HL-60/S4 treated with retinoic acid at 250 ng/mL for 4 days and 3 days (cell line): ENCODE results near the gene MAPK14.
"Not testable (repeated sequence)": the region's sequence is repeated elsewhere in the genome, so short reads cannot be mapped to it uniquely, and the experiment has no call there.

Experiments
- in situ Hi-C: fragments of 300-500 bp; cut with MboI; formaldehyde crosslinking; loops from 2 replicates; pipeline ENCODE4 v1.7.0; 2022; ENCODE audit warnings: low sequenced_read_pairs

Gene MAPK14

GRCh38 chr6:36068012-36068392 is 40.4 kb downstream of the MAPK14 start:
- in situ Hi-C loops, result no loop called here

DNA sequence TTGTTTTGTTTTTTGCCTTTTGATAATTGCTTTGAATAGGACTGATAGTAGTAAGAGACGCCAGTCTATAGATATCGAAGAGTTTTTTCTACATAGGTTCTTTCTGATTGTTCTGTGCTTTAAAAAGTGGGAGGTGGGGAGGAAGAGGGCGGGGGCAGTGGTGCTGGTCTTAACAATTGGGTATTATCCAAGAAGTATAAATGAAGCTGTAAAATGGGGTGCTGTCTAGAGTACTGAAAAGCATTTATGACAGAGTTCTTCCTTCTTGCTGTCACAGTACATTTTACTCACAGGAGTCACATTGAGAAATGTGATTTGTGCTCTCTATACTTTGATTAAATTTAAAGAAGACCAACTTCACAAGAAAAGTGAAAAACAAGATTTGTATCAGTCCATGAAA is 41.0 kb downstream of the MAPK14 start:
- in situ Hi-C loops, result no loop called here

DNA sequence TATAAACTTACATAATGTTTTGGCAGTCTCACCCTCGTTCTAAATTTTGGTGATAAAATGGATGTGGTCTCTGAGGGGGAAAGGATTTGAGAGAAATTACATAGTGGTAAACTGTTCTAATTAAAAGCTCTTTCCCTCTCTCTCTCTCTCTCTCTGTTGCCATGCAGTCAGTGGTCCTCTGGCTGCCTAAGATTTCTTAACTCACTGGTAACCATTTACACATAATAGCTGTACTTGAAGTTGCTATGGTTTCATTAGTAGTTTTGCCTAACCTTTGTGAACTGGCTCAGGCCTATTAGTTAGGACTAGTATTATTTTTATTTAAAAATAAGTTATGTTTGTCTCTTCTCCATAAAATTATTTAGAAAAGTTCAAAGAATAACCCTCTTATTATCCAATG is 42.0 kb downstream of the MAPK14 start:
- in situ Hi-C loops, result no loop called here

DNA sequence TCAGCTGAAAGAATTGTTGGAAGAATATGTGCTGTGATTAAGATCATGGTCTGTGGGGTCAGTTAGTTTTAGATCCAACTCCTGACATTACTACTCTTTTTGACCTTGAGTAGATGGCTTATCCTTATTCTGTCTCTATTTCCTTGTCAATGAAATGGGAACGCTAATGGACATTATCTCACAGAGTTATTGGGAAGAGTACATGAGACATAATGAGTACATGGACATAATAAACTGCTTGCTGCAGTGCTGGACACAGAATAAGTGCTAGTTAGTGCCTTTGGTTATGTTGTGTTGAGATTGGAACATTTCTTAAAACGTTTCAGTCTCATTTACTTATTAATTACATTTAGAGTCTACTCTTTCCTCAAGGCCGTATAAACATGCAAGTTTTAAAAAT is 42.6 kb downstream of the MAPK14 start:
- in situ Hi-C loops, result no loop called here

- in situ Hi-C loops, result no loop called here
Measured at GRCh38 chr6:36071281-36071680, 43.7 kb downstream of the MAPK14 start.

GRCh38 chr6:36071714-36072113 is 44.1 kb downstream of the MAPK14 start:
- in situ Hi-C loops, result no loop called here

DNA sequence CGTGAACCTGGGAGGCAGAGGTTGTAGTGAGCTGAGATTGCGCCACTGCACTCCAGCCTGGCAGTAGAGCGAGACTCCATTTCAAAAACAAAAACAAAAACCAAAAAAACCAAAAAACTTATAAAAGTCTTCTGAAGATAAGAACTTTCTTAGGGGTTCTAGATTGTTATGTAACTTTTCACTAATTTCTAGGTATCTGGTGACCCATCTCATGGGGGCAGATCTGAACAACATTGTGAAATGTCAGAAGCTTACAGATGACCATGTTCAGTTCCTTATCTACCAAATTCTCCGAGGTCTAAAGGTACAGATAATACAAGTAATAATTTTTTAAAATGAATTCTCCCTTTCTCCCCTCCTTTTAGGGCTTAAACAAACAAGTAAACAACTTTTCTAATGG is 45.1 kb downstream of the MAPK14 start:
- in situ Hi-C loops, result no loop called here

DNA sequence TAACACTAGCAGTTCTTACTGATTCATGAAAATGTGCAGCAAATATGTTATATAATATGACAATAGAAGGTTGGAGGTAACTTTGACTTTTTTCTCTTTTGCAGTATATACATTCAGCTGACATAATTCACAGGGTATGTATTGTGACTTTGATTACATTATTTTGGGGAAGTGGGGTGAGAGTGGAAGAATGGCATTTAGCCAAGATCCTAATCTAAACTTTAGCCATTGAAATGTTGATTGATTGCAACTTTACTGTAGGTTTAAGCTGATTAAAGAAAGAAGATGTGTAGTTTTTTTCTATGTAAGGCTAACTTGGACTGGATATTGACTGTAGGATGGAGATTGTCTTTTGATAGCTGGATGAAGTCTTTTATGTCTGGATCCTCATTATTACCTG is 46.0 kb downstream of the MAPK14 start:
- in situ Hi-C loops, result no loop called here

DNA sequence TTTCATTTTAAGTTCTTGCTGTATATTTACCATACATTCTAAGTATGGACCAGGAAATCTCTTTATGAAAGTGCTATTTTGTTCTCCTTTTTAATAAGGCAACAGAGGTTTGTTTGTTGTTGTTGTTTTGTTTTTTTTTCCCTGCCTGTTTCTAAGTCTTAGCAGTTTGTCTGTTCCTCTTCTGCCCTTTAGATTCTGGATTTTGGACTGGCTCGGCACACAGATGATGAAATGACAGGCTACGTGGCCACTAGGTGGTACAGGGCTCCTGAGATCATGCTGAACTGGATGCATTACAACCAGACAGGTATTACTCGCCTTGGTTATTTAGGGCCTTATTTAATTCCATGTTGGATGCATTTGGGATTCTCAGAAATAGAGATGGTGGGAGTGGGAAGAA is 48.0 kb downstream of the MAPK14 start:
- in situ Hi-C loops, result no loop called here

- in situ Hi-C loops, result no loop called here
Measured at GRCh38 chr6:36076178-36077063, 48.8 kb downstream of the MAPK14 start.

DNA sequence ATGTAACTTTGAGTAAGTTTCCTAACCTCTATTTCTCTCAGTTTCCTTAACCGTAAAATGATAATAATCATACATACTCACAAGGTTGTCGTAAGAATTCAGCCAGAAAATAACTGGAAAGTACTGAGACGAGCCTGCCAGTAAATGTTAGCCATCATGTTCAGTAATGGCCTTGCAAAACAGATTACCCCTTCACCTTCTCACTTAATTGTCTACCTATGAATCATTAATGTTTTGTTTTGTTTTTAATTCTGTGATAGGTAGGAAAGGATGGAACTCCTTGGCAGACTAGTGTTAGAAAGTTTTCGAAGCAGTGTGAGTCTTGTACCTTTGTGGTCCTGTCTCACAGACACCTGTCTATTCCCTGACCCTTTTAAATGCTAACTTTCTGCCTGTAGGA is 50.6 kb downstream of the MAPK14 start:
- in situ Hi-C loops, result no loop called here

DNA sequence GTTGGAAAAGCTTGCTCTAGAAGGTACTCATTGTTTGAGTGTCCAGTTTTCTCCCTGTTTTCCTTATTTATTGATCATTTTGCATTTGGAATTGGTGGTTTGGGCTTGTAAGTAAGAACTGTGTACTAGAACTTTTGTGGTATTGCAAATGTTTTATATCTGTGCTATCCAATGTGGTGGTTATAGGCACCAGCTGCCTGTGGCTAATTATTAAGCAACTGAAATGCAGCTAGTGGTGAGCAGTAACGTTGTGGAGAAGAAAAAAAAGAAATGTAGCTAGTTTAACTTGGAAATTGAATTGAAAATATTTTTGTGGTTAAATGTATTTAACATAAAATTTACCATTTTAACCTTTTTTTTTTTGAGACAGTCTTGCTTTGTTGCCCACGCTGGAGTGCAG is 52.0 kb downstream of the MAPK14 start:
- in situ Hi-C loops, result no loop called here

- in situ Hi-C loops, result no loop called here
Measured at GRCh38 chr6:36082318-36082717, 54.7 kb downstream of the MAPK14 start.

DNA sequence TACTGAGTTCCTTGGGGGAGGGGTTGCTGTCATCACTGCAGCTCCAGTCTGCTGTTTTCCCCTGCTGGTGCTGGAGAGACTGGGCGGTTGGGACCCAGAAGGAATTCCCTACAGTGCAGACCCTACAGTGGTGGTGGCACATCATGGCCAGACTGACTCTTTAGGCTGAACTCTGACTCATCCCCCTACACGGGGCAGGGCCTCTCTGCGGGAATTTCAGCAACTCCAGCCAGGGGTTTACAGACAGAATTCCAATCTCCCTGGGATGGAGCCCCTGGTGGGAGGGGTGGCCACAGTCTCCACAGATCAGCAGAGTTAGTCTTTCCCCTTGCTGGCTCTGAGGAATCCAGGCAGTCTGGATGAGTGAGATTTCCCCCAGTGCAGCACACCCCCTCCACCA is 55.8 kb downstream of the MAPK14 start:
- in situ Hi-C loops, result no loop called here

DNA sequence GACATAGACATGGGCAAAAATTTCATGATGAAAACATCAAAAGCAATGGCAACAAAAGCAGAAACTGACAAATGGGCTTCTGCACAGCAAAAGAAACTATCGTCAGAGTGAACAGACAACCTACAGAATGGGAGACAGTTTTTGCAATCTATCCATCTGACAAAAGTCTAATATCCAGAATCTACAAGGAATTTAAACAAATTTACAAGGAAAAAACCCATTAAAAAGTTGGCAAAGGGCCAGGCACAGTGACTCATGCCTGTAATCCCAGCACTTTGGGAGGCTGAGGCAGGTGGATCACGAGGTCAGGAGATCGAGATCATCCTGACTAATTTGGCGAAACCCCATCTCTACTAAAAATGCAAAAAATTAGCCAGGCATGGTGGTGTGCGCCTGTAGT is 60.6 kb downstream of the MAPK14 start:
- in situ Hi-C loops, result not testable (repeated sequence)

DNA sequence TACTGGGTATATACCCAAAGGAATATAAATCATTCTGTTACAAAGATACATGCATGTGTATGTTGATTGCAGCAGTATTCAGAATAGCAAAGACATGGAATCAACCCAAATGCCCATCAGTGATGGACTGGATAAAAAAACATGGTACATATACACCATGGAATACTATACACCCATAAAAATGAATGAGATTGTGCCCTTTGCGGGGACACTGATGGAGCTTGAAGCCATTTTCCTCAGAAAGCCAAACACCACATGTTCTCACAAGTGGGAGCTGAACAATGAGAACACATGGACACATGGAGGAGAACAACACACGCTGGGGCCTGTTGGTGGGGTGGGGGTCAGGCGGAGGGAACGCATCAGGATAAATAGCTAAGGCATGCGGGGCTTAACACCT is 61.4 kb downstream of the MAPK14 start:
- in situ Hi-C loops, result no loop called here

- in situ Hi-C loops, result no loop called here
Measured at GRCh38 chr6:36094238-36094637, 66.6 kb downstream of the MAPK14 start.

GRCh38 chr6:36094753-36095496 is 67.3 kb downstream of the MAPK14 start:
- in situ Hi-C loops, result no loop called here

GRCh38 chr6:36095497-36096391 is 68.1 kb downstream of the MAPK14 start:
- in situ Hi-C loops, result no loop called here

DNA sequence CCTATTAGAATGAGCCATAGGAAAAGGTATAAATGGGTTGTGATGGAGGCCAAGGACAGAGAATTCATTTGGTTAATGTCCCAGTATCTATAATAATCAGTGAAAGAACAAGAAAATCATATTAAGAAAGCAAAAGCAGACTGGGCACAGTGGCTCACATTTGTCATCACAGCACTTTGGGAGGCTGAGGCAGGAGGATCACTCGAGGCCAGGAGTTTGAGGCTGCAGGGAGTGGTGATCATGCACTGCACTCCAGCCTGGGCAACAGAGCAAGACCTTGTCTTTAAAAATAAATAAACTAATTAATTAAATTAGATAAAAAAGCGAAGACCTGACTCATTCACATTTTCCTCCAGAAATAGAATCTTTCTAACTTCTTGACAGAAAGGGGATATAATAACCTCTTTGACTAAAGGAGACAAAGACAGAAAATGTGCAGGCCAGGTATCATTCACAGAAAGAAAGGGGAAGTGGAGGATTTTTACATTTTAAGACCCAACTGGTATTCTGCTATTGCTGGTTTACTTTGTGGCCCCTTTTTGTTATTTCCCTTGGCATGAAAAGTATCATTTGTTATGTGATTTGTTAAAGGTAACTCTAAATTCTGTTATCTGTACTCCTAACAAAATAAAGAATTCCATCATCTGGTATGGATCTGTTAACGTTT is 70.8 kb downstream of the MAPK14 start:
- in situ Hi-C loops, result no loop called here
